CD4-positive, alpha-beta T cell treated with Interleukin-6 at 100 ng/mL for 8 hours (primary cell): Measurements from ENCODE around the gene BAIAP3.

Source experiments
- DNase-seq: peaks from one replicate; pipeline ENCODE4 v3.0.0-alpha.2; 2020; ENCODE audit warnings: mixed read lengths, low spot score

The BAIAP3 gene

DNA sequence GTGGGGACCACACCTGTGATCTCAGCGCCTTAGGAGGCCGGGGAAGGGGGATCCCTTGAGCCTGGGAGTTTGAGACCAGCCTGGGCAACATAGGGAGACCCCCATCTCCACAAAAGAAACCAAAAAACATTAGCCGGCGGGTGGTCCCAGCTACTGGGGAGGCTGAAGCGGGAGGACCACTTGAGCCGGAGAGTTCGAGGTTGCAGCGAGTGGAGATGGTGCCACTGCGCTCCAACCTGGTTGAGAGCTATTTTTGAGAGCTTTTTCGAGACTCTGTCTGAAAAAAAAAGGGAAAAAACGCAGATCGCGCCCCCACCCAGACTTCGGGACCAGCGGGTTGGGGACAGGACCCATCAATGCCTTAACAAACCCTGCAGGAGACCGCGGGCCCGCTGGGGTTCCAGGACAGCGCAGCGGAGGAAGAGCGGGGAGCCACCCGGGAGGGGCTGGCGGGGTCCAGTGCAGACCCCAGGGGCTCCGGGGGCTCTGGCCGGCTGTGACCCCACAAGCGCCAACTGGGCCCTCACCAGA lies 762 bp upstream of the BAIAP3 start:
- DNase-seq, result no peak

- no peak for DNase-seq
Measured at GRCh38 chr16:1333854-1334700, 632 bp downstream of the BAIAP3 start.

DNA sequence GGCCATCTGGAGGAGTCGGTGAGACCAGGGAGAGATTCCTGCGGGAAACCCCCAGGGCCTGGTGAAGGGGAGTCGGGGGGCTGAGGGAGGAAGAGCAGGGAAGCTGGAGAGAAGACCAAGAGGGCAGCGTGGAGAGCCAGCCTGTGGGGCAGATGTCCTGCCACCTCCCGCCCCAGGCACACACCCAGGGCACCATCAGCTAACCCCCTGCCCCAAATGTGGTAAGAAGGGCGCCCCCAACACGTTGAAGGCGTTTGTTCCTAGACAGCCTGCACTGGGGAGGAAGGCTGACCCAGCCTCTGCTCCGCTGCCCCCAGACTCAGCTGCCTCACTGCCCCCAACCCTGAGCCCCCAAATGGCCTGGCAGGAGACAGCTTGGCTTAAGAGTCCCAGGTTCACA lies 1.3 kb downstream of the BAIAP3 start:
- DNase-seq, result no peak

- no peak for DNase-seq
Measured at GRCh38 chr16:1335211-1335971, 1.9 kb downstream of the BAIAP3 start.

GRCh38 chr16:1335996-1336395 lies 2.6 kb downstream of the BAIAP3 start:
- DNase-seq, result no peak

DNA sequence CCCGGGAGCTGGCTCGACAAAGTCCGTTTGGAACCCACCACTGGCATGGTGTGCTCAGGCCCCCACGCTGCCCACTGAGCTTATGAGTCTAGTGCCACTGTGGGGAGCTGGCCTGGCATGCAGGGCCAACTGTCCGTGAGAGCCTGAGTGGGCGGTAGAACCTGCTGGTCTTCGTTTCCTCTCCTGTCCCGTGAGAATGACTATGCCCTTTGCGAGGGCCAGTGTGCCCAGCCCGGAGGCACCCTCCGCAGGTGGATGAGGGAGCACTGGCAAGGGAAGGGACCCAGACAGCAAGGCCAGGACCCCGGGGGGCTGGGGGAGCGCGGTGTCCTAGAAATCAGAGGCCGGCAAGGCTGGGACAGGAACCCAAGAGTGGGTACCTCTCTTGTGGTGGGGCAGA lies 3.2 kb downstream of the BAIAP3 start:
- DNase-seq, result no peak

GRCh38 chr16:1337486-1337885 lies 4.0 kb downstream of the BAIAP3 start:
- DNase-seq, result no peak

- DNase-seq, result no peak
Measured at GRCh38 chr16:1338119-1338730, 4.8 kb downstream of the BAIAP3 start.

DNA sequence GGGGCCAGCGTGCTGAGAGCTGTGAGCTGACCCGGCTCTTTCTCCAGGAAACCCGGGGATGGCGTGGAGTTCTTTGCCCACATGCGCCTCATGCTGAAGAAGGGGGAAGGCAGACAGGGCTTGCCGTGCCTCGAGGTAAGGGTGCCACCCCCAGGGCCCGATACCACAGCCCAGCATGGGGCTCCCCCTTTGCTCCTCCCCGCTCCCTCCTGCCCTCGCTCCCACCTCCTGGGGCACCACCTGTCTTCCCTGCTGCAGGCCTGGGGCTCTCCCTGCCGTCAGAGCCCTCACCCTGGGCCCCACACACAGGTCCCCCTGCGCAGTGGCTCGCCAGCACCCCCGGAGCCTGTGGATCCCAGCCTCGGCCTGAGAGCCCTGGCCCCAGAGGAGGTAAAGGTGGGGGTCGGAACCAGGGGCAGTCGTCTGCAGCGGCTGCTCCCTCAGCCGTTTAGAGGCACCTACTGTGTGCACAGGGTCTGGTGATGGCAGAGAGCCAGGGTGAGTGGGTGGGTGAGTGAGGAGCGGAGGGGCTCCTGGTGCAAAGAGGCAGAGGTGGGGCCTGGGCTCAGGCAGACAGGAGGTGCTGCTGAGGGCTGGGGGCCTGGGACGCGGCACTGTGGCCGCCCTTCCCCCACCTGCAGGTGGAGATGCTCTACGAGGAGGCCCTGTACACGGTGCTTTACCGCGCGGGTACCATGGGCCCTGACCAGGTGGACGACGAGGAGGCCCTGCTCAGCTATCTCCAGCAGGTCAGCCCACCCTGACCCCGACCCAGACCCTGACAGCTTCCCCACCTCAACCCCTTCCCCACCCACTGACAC lies 5.6 kb downstream of the BAIAP3 start:
- DNase-seq, result no peak

DNA sequence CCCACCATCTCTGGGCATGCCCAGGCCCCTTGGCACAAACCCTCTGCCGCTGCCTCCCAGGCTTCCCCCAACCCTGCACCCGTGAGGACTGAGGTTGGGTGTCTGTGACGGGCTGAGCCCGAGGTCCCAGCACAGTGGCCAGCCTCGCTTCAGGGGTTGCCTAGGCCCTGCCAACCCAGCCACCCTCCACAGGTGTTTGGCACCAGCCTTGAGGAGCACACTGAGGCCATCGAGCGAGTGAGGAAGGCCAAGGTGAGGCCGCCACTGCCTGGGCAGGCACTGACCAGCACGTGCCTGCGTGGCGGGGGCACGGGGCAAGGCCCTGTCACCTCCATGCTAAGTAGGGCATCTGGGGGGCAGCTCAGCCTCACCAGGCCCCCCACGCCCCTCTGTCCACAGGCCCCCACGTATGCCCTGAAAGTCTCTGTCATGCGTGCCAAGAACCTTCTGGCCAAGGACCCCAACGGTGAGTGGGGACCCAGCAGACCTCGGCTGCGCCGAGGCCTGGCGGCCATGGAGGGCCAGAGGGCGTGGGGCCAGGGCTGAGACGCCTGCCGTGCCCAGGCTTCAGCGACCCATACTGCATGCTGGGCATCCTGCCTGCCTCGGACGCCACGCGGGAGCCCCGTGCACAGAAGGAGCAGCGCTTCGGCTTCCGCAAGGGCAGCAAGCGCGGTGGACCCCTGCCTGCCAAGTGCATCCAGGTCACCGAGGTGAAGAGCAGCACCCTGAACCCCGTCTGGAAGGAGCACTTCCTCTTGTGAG lies 7.5 kb downstream of the BAIAP3 start:
- no peak for DNase-seq

GRCh38 chr16:1341495-1342420 lies 8.3 kb downstream of the BAIAP3 start:
- DNase-seq, result no peak

DNA sequence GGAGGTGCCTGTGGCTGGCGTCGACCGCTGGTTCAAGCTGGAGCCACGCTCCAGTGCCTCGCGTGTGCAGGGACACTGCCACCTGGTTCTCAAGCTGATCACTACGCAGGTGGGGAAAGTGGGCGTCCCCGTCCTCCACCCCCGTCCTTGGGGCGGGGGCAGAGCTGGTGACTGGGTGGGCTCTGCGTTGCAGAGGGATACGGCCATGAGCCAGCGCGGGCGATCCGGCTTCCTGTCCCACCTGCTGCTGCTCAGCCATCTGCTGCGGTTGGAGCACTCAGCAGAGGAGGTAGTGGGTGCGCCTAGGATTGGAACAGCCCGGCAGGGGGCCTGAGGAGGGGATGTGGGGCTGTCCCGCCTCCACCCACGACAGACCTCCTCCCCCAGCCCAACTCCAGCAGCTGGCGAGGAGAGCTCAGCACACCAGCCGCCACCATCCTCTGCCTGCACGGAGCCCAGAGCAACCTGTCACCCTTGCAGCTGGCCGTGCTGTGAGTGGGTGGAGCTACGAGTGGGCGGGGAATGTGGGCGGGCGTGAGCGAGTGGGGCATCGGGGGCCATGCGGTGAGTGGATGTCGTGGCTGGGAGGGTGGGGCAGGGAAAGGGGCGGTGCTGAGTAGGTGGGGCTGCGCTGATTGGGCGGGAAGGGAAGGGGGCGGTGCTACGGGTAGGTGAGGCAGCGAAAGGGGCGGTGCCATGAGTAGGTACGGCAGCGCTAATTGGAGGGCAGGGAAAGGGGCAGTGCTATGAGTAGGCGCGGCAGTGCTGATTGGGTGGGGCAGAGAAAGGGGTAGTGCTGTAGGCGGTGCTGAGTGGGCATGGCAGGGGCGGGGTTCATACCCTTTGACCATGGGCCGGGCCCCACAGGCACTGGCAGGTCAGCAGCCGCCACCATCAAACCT lies 9.3 kb downstream of the BAIAP3 start:
- peak; percentile 96 for DNase-seq

GRCh38 chr16:1343428-1344242 lies 10.2 kb downstream of the BAIAP3 start:
- no peak for DNase-seq

DNA sequence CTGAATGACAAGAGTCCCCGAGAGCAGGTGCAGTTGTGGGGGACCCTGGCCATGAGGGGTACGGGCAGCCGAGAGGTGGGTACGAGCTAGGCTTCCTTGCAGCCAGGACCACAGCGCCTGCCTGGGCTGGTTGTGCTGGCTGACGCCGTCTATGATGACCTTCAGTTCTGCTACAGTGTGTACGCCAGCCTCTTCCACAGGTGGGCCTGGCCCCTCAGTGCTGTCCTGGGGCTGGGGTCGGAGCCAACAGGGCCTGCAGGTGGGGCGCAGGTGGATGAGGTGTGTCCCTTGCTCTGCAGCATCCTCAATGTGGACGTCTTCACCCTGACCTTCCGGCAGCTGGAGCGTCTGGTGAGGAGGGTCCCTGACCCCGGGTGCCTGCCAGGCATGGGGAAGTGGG lies 11.1 kb downstream of the BAIAP3 start:
- DNase-seq, result no peak

DNA sequence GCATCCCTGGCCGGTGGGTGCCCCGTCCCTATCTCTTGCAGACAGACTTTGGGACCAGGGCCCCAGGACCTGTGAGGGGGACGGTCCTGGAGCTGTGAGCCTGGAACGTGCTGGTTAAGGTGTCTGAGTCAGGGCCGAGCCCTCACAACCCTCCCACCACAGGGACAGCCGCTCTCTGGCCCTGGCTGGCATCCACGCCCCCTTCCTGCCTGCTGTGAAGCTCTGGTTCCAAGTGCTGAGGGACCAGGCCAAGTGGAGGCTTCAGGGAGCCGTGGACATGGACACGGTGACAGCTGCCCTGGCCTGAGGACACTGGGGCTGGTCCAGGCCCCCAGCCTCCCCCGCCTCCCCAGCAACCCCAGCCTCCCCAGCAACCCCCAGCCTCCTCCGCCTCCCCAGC lies 11.6 kb downstream of the BAIAP3 start:
- no peak for DNase-seq

DNA sequence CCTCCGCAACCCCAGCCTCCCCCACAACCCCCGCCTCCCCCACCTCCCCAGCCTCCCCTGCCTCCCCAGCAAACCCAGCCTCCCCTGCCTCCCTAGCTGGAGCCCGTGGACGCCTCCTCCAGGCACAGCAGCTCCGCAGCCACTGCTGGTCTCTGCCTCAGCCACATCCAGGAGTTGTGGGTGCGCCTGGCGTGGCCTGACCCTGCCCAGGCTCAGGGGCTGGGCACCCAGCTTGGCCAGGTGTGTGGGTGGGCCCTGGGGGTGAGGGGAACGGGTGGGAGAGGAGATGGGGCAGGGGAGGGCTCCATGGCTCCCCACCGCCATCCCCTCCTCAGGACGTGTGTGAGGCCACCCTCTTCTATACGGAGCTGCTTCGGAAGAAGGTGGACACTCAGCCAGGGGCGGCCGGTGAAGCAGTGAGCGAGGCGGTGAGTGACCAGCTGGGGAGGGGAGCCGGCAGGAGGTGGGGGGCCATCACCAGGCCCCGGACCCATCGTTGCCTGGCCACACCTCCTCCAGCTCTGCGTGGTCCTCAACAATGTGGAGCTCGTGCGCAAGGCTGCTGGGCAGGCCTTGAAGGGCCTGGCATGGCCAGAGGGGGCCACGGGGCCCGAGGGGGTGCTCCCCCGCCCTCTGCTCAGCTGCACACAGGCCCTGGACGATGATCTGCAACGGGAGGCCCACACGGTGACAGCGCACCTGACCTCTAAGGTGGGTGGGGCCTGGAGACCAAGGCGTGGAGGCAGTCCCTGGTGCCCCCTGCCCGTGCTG lies 12.4 kb downstream of the BAIAP3 start:
- no peak for DNase-seq
